Right atrium auricular region (tissue), 2 donors: ENCODE data around the gene ATXN2. TPM values are rescaled to one million over a fixed set of nuclear protein-coding genes. Genes with fewer than 3 reads are reported as not detected.

Experiments
- DNase-seq: peaks from one replicate; pipeline ENCODE4 v3.0.0-alpha.2; 2019; ENCODE audit warnings: low spot score
- H3K27ac ChIP-seq, 2 donors: fragments of 200-600 bp; sonication (generic); 1 replicate in 1 of 2; 2 replicates in 1 of 2; pipeline ENCODE4 v1.5.1; 2016 to 2019
- H3K27me3 ChIP-seq, 2 donors: fragments of 200-600 bp; sonication (generic); one replicate each; pipeline versions ENCODE4 v1.5.1 to v1.6.0; 2017 to 2019
- H3K36me3 ChIP-seq: fragments of 200-600 bp; sonication (generic); one replicate; pipeline ENCODE4 v1.5.1; 2016
- H3K4me1 ChIP-seq, 2 donors: fragments of 200-600 bp; sonication (generic); one replicate each; pipeline versions ENCODE4 v1.5.1 to v1.6.0; 2017 to 2019
- H3K4me3 ChIP-seq, 2 donors: fragments of 200-600 bp; sonication (generic); 1 replicate in 1 of 2; 2 replicates in 1 of 2; pipeline ENCODE4 v1.5.1; 2017 to 2019; ENCODE audit warnings: mild to moderate bottlenecking in 1 of 2, moderate library complexity in 1 of 2
- H3K9me3 ChIP-seq, 2 donors: fragments of 200-600 bp; sonication (generic); one replicate each; pipeline ENCODE4 v1.5.1; 2019
- CTCF ChIP-seq, 2 donors: fragments of 200-600 bp; sonication (generic); IDR thresholded peaks; one replicate each; pipeline ENCODE4 v1.5.1; 2019; ENCODE audit warnings: antibody characterized with exemption in 2 of 2
- total RNA-seq, 2 donors: library from RNA; depleted of rRNA; stranded (reverse); fragments of >200 nt; gene quantifications; one replicate each; pipeline ENCODE4 v1.1.0, GENCODE V29; 2016

ATXN2 gene
- total RNA-seq, 2 donors from 2014 or later, result 33.4 to 36.6 TPM

DNA sequence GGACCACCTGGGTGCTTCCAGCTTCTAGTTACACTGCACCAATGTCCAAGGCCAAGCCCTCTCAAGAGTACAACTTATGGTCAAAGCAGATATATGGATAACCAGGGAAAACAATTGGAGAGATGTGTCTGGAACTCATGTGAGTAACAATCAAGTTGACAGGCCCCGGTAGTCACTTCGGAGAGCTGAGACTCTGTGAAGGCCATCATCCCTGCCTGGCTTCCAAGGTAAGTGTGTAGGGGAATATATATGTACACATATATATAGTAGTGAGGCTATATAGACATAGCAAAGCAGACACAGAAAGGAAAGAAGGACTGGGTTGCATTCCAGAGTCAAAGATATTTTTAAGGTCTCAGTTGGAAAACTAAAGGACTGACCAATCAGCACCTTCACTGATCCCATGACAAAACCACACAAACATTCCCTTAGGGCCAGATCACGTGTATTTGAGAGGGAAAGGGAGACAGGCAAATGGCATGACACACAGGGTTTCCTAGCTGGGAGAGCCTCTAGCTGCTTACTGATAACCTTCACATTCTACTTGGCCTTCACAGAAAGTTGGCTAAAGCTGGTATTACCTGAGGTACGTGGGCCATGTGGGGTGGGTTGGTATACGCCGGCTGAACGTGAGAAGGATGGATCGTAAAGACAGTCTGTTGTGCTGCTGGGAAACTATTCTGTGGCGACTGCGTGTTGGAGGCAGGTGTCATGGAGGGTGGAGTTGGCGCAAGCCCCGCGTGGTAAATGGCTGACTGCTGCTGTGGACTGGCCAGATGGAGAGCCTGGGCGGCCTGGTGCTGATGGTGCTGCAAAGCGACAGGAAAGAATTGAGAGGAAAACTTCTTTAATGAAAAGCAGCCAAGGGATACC is 143.4 kb downstream of the ATXN2 start:
- Histone ChIP-seq H3K9me3 (no peaks in the 10 kb centered on the region), H3K27ac (no peak overlapping the region), H3K27me3 (no peaks in the 10 kb centered on the region), H3K4me3 (no peak overlapping the region), H3K36me3 (peaks cover 48% of the 10 kb centered on the region), H3K4me1 (peaks cover 0 to 12% of the 10 kb centered on the region in 2 donors)
- no peak for TF ChIP-seq CTCF (IDR thresholded peaks at IDR 0.05)
- peak; percentile 52 for DNase-seq

- DNase-seq, result peak; percentile 50
- H3K4me1 ChIP-seq, result peaks cover 0 to 20% of the 10 kb centered on the region in 2 donors
Observed at GRCh38 chr12:111454716-111455447, 144.2 kb downstream of the ATXN2 start.

DNA sequence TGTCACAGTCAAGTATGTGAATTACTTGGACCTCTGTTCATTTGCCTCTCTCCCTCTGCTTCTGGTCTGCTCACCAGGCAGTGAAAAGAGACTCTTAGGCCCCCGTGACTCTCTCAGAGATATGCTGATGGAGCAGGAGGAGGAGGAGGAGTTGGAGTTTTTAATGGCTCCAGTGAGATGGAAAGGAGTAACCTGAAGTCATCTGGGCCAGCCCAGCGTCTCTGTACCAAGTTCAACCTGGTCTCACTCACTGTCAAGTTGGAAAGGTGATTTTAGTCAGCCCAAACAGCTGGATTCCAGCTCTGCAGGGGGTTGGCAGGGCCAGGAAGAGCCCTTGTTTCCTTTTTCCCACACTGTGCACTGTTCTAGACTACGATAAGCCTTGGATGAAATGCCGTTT is 144.8 kb downstream of the ATXN2 start:
- Histone ChIP-seq H3K36me3 (peaks cover 53% of the 10 kb centered on the region), H3K27me3 (no peaks in the 10 kb centered on the region), H3K27ac (no peak overlapping the region), H3K9me3 (no peaks in the 10 kb centered on the region), H3K4me3 (no peak overlapping the region), H3K4me1 (peaks cover 0 to 25% of the 10 kb centered on the region in 2 donors)
- no peak for TF ChIP-seq CTCF (IDR thresholded peaks at IDR 0.05)
- peak; percentile 32 for DNase-seq

More at GRCh38 chr12:111454716-111455447, 144.2 kb downstream of the ATXN2 start:
- no peak for TF ChIP-seq CTCF (IDR thresholded peaks at IDR 0.05)
- Histone ChIP-seq H3K27ac (no peak overlapping the region), H3K4me3 (no peak overlapping the region), H3K27me3 (no peaks in the 10 kb centered on the region), H3K36me3 (peaks cover 52% of the 10 kb centered on the region), H3K9me3 (no peaks in the 10 kb centered on the region)

- H3K27me3 ChIP-seq, result no peaks in the 10 kb centered on the region
- TF ChIP-seq CTCF (IDR thresholded peaks at IDR 0.05), result no peak
- peaks cover 60% of the 10 kb centered on the region for H3K36me3 ChIP-seq
- peak; percentile 40 for DNase-seq
- no peak overlapping the region for H3K27ac ChIP-seq
- H3K4me3 ChIP-seq, result no peak overlapping the region
- H3K4me1 ChIP-seq, result peaks cover 0 to 29% of the 10 kb centered on the region in 2 donors
- H3K9me3 ChIP-seq, result no peaks in the 10 kb centered on the region
Observed at GRCh38 chr12:111453071-111453989, 145.8 kb downstream of the ATXN2 start.

DNA sequence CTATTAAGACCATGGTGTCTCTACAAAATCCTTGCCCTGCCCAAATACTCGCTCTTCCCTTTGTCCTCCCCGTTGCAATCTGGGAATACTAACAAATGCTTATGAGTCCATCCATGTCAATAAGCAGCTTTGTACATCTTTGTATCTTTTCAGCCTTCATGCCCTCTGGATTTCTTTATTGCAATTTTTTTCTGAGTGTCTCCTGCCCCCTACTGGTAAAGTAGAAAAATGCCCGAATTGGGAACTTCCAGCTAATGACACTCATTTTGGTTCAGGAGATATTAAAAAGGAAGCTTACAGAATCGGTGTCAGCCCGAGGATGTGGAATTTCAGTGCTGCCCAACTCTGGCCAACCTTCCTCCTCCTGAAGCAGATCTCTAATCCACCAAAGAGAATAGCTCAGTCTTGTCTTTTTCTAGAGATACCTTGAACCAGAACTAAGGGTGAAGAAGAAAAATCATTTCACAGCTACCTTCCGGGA is 147.4 kb downstream of the ATXN2 start:
- peak; percentile 47 to 88 for TF ChIP-seq CTCF (IDR thresholded peaks at IDR 0.05)
- Histone ChIP-seq H3K4me1 (peaks cover 0 to 45% of the 10 kb centered on the region in 2 donors), H3K27ac (peak overlapping the region in 1 of 2 donors; percentile 84), H3K27me3 (no peaks in the 10 kb centered on the region), H3K36me3 (peaks cover 71% of the 10 kb centered on the region), H3K4me3 (no peak overlapping the region), H3K9me3 (no peaks in the 10 kb centered on the region)
- DNase-seq, result peak; percentile 57
